Urinary bladder (tissue), 4 donors: ENCODE data around the gene TMCO5A. TPM values are rescaled to one million over a fixed set of nuclear protein-coding genes. Genes with fewer than 3 reads are reported as not detected.

Source experiments
- DNase-seq: peaks from one replicate; pipeline ENCODE4 v3.0.0-alpha.2; 2015; ENCODE audit errors: extremely low spot score
- H3K27ac ChIP-seq: one replicate; pipeline ENCODE4 v1.5.1; 2013; ENCODE audit warnings: low read depth, mild to moderate bottlenecking, moderate library complexity
- H3K36me3 ChIP-seq: one replicate; pipeline ENCODE4 v1.6.1; 2013; ENCODE audit warnings: mild to moderate bottlenecking, moderate library complexity; ENCODE audit not compliant: insufficient read depth
- H3K4me1 ChIP-seq: one replicate; pipeline ENCODE4 v1.6.1; 2013; ENCODE audit warnings: mild to moderate bottlenecking, moderate library complexity; ENCODE audit not compliant: insufficient read depth
- H3K4me3 ChIP-seq: one replicate; pipeline ENCODE4 v1.5.1; 2013; ENCODE audit warnings: low read depth, low read length
- WGBS: extraction: QIAGEN DNeasy Blood & Tissue Kit; methylation state at CpG from one replicate; pipeline ENCODE4 v1.1.7; 2013; 5-methylcytosine and 5-hydroxymethylcytosine counted together
- polyA plus RNA-seq: library from polyadenylated mRNA; stranded (reverse); fragments of 200-250 nt; gene quantifications from one replicate; pipeline ENCODE4 v1.2.3, GENCODE V29; 2013
- total RNA-seq: library from RNA; depleted of rRNA; stranded (reverse); fragments of >200 nt; gene quantifications from one replicate; pipeline ENCODE4 v1.2.3, GENCODE V29; 2014
- donor health status: healthy with polysubstance abuse.
- donor health status: healthy.

TMCO5A gene
- total and polyA plus RNA-seq, 2 donors: not detected

- Histone ChIP-seq H3K4me1 (no peaks in the 10 kb centered on the region), H3K4me3 (no peak overlapping the region), H3K36me3 (no peaks in the 10 kb centered on the region), H3K27ac (no peak overlapping the region)
- DNase-seq: peak; percentile 70
- 13% methylated on average over 8 of the region's 8 CpGs for whole genome bisulfite sequencing
Measured at GRCh38 chr15:37995461-37996347, 61.3 kb downstream of the TMCO5A start.
